ENCODE measurements around the gene DHFR2. TPM values are rescaled to one million over a fixed set of nuclear protein-coding genes. Genes with fewer than 3 reads are reported as not detected.
A peak's percentile ranks its signal among the peaks of the same experiment; 100 is the strongest.

DHFR2 gene
- total RNA-seq, 2 experiments from 2014 or later: 0.74 to 0.75 TPM

GRCh38 chr3:94019659-94020058 lies 43.1 kb downstream of the DHFR2 start:
- H3K27ac ChIP-seq (ENCODE audit: low read depth in 1 of 2, low read length in 2 of 2): no peak overlapping the region
- no peaks in the 10 kb centered on the region for H3K36me3 ChIP-seq (ENCODE audit: insufficient read depth, low read length)
- H3K4me3 Mint-ChIP-seq: no peak overlapping the region
- H3K36me3 Mint-ChIP-seq (ENCODE audit: low read depth): no peaks in the 10 kb centered on the region
- H3K27me3 ChIP-seq (ENCODE audit: control insufficient read depth in 1 of 2, insufficient read depth in 2 of 2, low read length in 2 of 2): no peaks in the 10 kb centered on the region
- intact Hi-C loops (cut with DNase I, micrococcal nuclease): no loop called here
- H3K27me3 Mint-ChIP-seq: no peaks in the 10 kb centered on the region
- H3K4me1 Mint-ChIP-seq (ENCODE audit: low read depth): peaks cover 7% of the 10 kb centered on the region
- H3K4me1 ChIP-seq (ENCODE audit: insufficient read depth, low read length): no peaks in the 10 kb centered on the region
- H3K27ac Mint-ChIP-seq: no peak overlapping the region
- TF ChIP-seq CTCF (IDR thresholded peaks at IDR 0.05): no peak
- DNase-seq (no peak), ATAC-seq (ENCODE audit: poor library complexity) (no peak)
- ChIA-PET POLR2A (no interaction called here), CTCF (no interaction called here)
- H3K9me3 Mint-ChIP-seq: no peaks in the 10 kb centered on the region
- H3K9me3 ChIP-seq (ENCODE audit: control insufficient read depth in 1 of 2, insufficient read depth in 1 of 2, low read length in 2 of 2): no peaks in the 10 kb centered on the region
- H3K4me3 ChIP-seq (ENCODE audit: low read length): no peak overlapping the region

GRCh38 chr3:94015025-94015424 lies 47.7 kb downstream of the DHFR2 start:
- ChIA-PET POLR2A (no interaction called here), CTCF (interaction anchor here (0.5 kb wide), 1 partner anchor 11 kb away, joined by 3 read pairs; no protein-coding TSS in a partner anchor)
- Histone ChIP-seq H3K4me1 (ENCODE audit: insufficient read depth, low read length) (no peaks in the 10 kb centered on the region), H3K36me3 (ENCODE audit: insufficient read depth, low read length) (no peaks in the 10 kb centered on the region), H3K4me3 (ENCODE audit: low read length) (no peak overlapping the region), H3K27me3 (ENCODE audit: control insufficient read depth in 1 of 2, insufficient read depth in 2 of 2, low read length in 2 of 2) (no peaks in the 10 kb centered on the region), H3K27ac (ENCODE audit: low read depth in 1 of 2, low read length in 2 of 2) (no peak overlapping the region), H3K9me3 (ENCODE audit: control insufficient read depth in 1 of 2, insufficient read depth in 1 of 2, low read length in 2 of 2) (no peaks in the 10 kb centered on the region)
- H3K4me1 Mint-ChIP-seq (ENCODE audit: low read depth): peaks cover 30% of the 10 kb centered on the region
- intact Hi-C loops (cut with DNase I, micrococcal nuclease): no loop called here
- H3K27me3 Mint-ChIP-seq: no peaks in the 10 kb centered on the region
- no peak overlapping the region for H3K27ac Mint-ChIP-seq
- H3K4me3 Mint-ChIP-seq: no peak overlapping the region
- no peak for TF ChIP-seq CTCF (IDR thresholded peaks at IDR 0.05)
- DNase-seq (peak in 1 of 14 experiments; percentile 2), ATAC-seq (ENCODE audit: poor library complexity) (peak; percentile 32)
- H3K36me3 Mint-ChIP-seq (ENCODE audit: low read depth): no peaks in the 10 kb centered on the region
- H3K9me3 Mint-ChIP-seq: no peaks in the 10 kb centered on the region

- Histone ChIP-seq H3K27me3 (ENCODE audit: control insufficient read depth in 1 of 2, insufficient read depth in 2 of 2, low read length in 2 of 2) (no peaks in the 10 kb centered on the region), H3K27ac (ENCODE audit: low read depth in 1 of 2, low read length in 2 of 2) (no peak overlapping the region), H3K36me3 (ENCODE audit: insufficient read depth, low read length) (no peaks in the 10 kb centered on the region), H3K9me3 (ENCODE audit: control insufficient read depth in 1 of 2, insufficient read depth in 1 of 2, low read length in 2 of 2) (no peaks in the 10 kb centered on the region), H3K4me3 (ENCODE audit: low read length) (no peak overlapping the region), H3K4me1 (ENCODE audit: insufficient read depth, low read length) (no peaks in the 10 kb centered on the region)
- CTCF ChIA-PET: no interaction called here
- intact Hi-C loops (cut with DNase I, micrococcal nuclease): no loop called here
- POLR2A ChIA-PET: no interaction called here
- no peaks in the 10 kb centered on the region for H3K27me3 Mint-ChIP-seq
- TF ChIP-seq CTCF (IDR thresholded peaks at IDR 0.05): no peak
- ATAC-seq (ENCODE audit: poor library complexity) (no peak), DNase-seq (no peak)
- no peaks in the 10 kb centered on the region for H3K36me3 Mint-ChIP-seq (ENCODE audit: low read depth)
- no peak overlapping the region for H3K4me3 Mint-ChIP-seq
- peaks cover 30% of the 10 kb centered on the region for H3K4me1 Mint-ChIP-seq (ENCODE audit: low read depth)
- H3K9me3 Mint-ChIP-seq: no peaks in the 10 kb centered on the region
- H3K27ac Mint-ChIP-seq: no peak overlapping the region
Observed at GRCh38 chr3:94012185-94012584, 50.5 kb downstream of the DHFR2 start.
